Glutamatergic neuron (in vitro differentiated cells): Measurements from ENCODE around the gene ZNF740. TPM values are rescaled to one million over a fixed set of nuclear protein-coding genes. Genes with fewer than 3 reads are reported as not detected.

ENCODE experiments used
- DNase-seq: peaks from one replicate; pipeline ENCODE4 v3.0.0; 2022
- H3K27ac Mint-ChIP-seq: one replicate; pipeline ENCODE4 v1.8.0; 2020; ENCODE audit warnings: mild to moderate bottlenecking, mixed read lengths, inconsistent platforms; ENCODE audit not compliant: unreplicated experiment
- H3K27me3 Mint-ChIP-seq: one replicate; pipeline ENCODE4 v1.8.0; 2020; ENCODE audit warnings: mild to moderate bottlenecking, moderate library complexity, mixed read lengths, inconsistent platforms; ENCODE audit not compliant: unreplicated experiment
- H3K36me3 Mint-ChIP-seq: one replicate; pipeline ENCODE4 v1.8.0; 2020; ENCODE audit warnings: mild to moderate bottlenecking, mixed read lengths, inconsistent platforms; ENCODE audit not compliant: unreplicated experiment
- H3K4me1 Mint-ChIP-seq: one replicate; pipeline ENCODE4 v1.8.0; 2020; ENCODE audit warnings: mild to moderate bottlenecking, low read depth, mixed read lengths, inconsistent platforms; ENCODE audit not compliant: unreplicated experiment
- H3K4me3 Mint-ChIP-seq: one replicate; pipeline ENCODE4 v1.8.0; 2020; ENCODE audit warnings: mild to moderate bottlenecking, mixed read lengths, inconsistent platforms; ENCODE audit not compliant: unreplicated experiment
- H3K9me3 Mint-ChIP-seq: one replicate; pipeline ENCODE4 v1.8.0; 2020; ENCODE audit warnings: mild to moderate bottlenecking, moderate library complexity, mixed read lengths, inconsistent platforms; ENCODE audit not compliant: unreplicated experiment
- CTCF ChIP-seq: fragments of 200-600 bp; sonication (generic); IDR thresholded peaks from one replicate; pipeline ENCODE4 v1.5.0; 2021; ENCODE audit not compliant: partially characterized antibody, unreplicated experiment
- total RNA-seq: library from RNA; stranded (reverse); fragmentation: NEBNext Ultra II Directional; extraction: Animal tissue kit (Norgen Biotek cat#: 25700); gene quantifications from one replicate; pipeline ENCODE4 v1.2.1, GENCODE V29; 2021; ENCODE audit not compliant: unreplicated experiment

The ZNF740 gene
- total RNA-seq, 1 donor from 2014 or later, result 38.2 TPM

- no peak for TF ChIP-seq CTCF
- DNase-seq, result no peak
- H3K36me3 Mint-ChIP-seq, result no peaks in the 10 kb centered on the region
- no peak overlapping the region for H3K4me3 Mint-ChIP-seq
- no peak overlapping the region for H3K27ac Mint-ChIP-seq
- peaks cover 8% of the 10 kb centered on the region for H3K27me3 Mint-ChIP-seq
- peaks cover 5% of the 10 kb centered on the region for H3K9me3 Mint-ChIP-seq
- H3K4me1 Mint-ChIP-seq, result peaks cover 11% of the 10 kb centered on the region
These were observed 5.1 kb downstream of the ZNF740 start for GRCh38 chr12:53185582-53186153.

- H3K27me3 Mint-ChIP-seq, result peaks cover 4% of the 10 kb centered on the region
- no peak for DNase-seq
These were observed 6.2 kb downstream of the ZNF740 start for GRCh38 chr12:53186745-53187144.

GRCh38 chr12:53187145-53187899, 6.8 kb downstream of the ZNF740 start:
- TF ChIP-seq CTCF, result no peak
- no peaks in the 10 kb centered on the region for H3K36me3 Mint-ChIP-seq
- no peak overlapping the region for H3K4me3 Mint-ChIP-seq

More at GRCh38 chr12:53186745-53187144, 6.2 kb downstream of the ZNF740 start:
- H3K4me3 Mint-ChIP-seq, result no peak overlapping the region
- TF ChIP-seq CTCF, result no peak
- peaks cover 8% of the 10 kb centered on the region for H3K4me1 Mint-ChIP-seq
- H3K36me3 Mint-ChIP-seq, result no peaks in the 10 kb centered on the region
- peaks cover 1% of the 10 kb centered on the region for H3K9me3 Mint-ChIP-seq
- no peak overlapping the region for H3K27ac Mint-ChIP-seq

GRCh38 chr12:53190108-53190729, 9.7 kb downstream of the ZNF740 start:
- Mint-ChIP-seq H3K27ac (no peak overlapping the region), H3K4me1 (peaks cover 2% of the 10 kb centered on the region), H3K9me3 (peaks cover 3% of the 10 kb centered on the region), H3K4me3 (no peak overlapping the region), H3K36me3 (no peaks in the 10 kb centered on the region), H3K27me3 (peaks cover 7% of the 10 kb centered on the region)
- peak; percentile 77 for TF ChIP-seq CTCF
- peak; percentile 71 for DNase-seq

More at GRCh38 chr12:53187145-53187899, 6.8 kb downstream of the ZNF740 start:
- Mint-ChIP-seq H3K27ac (no peak overlapping the region), H3K4me1 (peaks cover 5% of the 10 kb centered on the region), H3K9me3 (peaks cover 3% of the 10 kb centered on the region), H3K27me3 (peaks cover 6% of the 10 kb centered on the region)
- no peak for DNase-seq
